T-helper 1 cell (primary cell): ENCODE results near the gene THSD4.

Source experiments
- DNase-seq, 5 donors: peaks; one replicate each; pipeline ENCODE4 v3.0.0-alpha.2; 2012 to 2020

THSD4 gene

GRCh38 chr15:71098920-71099319, 16.4 kb upstream of the THSD4 start:
- DNase-seq: no peak

- no peak for DNase-seq
These were observed 12.1 kb upstream of the THSD4 start for GRCh38 chr15:71103102-71103676.

GRCh38 chr15:71104636-71105035, 10.6 kb upstream of the THSD4 start:
- no peak for DNase-seq

GRCh38 chr15:71105444-71105843, 9.8 kb upstream of the THSD4 start:
- no peak for DNase-seq

GRCh38 chr15:71106802-71107500, 8.3 kb upstream of the THSD4 start:
- DNase-seq: no peak

- DNase-seq: no peak
These were observed 7.8 kb upstream of the THSD4 start for GRCh38 chr15:71107501-71107815.

GRCh38 chr15:71109130-71109529, 6.1 kb upstream of the THSD4 start:
- DNase-seq: no peak

- no peak for DNase-seq
These were observed 5.4 kb upstream of the THSD4 start for GRCh38 chr15:71109905-71110304.

GRCh38 chr15:71110405-71111180, 4.7 kb upstream of the THSD4 start:
- DNase-seq: no peak

- no peak for DNase-seq
These were observed 4.1 kb upstream of the THSD4 start for GRCh38 chr15:71111181-71111565.

GRCh38 chr15:71111950-71112349, 3.3 kb upstream of the THSD4 start:
- no peak for DNase-seq

GRCh38 chr15:71112429-71112828, 2.8 kb upstream of the THSD4 start:
- DNase-seq: no peak

GRCh38 chr15:71114066-71114680, 1.1 kb upstream of the THSD4 start:
- DNase-seq: no peak

GRCh38 chr15:71115567-71116351, 488 bp downstream of the THSD4 start:
- no peak for DNase-seq

- DNase-seq: no peak
These were observed 1.1 kb downstream of the THSD4 start for GRCh38 chr15:71116366-71116765.

- no peak for DNase-seq
These were observed 1.7 kb downstream of the THSD4 start for GRCh38 chr15:71116942-71117341.

GRCh38 chr15:71117714-71118305, 2.5 kb downstream of the THSD4 start:
- DNase-seq: no peak

GRCh38 chr15:71118345-71118744, 3.1 kb downstream of the THSD4 start:
- no peak for DNase-seq

GRCh38 chr15:71118881-71119632, 3.8 kb downstream of the THSD4 start:
- DNase-seq: no peak

GRCh38 chr15:71120428-71120944, 5.2 kb downstream of the THSD4 start:
- no peak for DNase-seq

- DNase-seq: no peak
These were observed 6.2 kb downstream of the THSD4 start for GRCh38 chr15:71121442-71121841.
